Central memory CD4-positive, alpha-beta T cell (primary cell): ENCODE data around the gene WASF2.
"Not testable (repeated sequence)": the region's sequence is repeated elsewhere in the genome, so short reads cannot be mapped to it uniquely, and the experiment has no call there.

Experiments
- DNase-seq: peaks from one replicate; pipeline ENCODE4 v3.0.0; 2022

WASF2 gene

GRCh38 chr1:27416387-27417111, 73.4 kb downstream of the WASF2 start:
- peak; percentile 56 for DNase-seq

DNA sequence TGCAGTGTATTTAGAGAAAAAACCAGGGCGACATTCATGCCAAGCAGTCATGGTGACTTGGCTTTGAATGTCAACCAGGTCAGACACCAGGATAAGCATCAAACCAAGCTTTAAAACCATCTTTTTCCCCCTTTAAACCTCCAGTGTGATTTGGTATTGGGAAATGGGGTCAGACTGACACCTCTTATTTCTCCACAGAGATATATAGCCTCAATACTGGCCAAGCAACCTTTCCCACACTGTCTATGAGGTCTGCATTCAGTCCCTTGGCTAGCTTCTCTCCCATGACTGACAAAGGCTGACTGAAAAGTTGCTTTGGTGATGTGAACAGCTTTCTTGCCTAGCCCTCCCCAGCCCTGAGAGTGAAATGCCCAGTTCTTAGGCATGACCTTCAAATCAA, 75.9 kb downstream of the WASF2 start:
- no peak for DNase-seq

- DNase-seq = no peak
Measured at GRCh38 chr1:27413004-27413403, 77.0 kb downstream of the WASF2 start.

DNA sequence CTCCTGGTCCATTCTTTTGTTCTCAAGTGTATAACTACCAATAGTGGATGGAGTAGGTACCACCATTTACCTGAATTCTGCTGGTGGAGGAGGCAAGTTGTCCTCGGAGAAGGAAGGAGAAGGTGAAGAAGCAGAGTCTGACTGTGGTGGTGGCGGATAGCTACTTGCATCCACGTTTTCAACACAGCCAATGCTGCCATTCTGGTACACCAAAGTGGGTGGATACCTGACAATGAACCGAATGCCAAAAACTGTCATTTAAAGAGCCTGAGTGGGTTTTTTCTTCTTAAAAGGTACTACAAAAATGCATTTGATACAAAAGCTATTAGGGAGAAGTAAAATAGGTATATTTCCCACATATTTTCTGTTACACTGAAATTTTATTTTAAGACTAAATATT, 77.5 kb downstream of the WASF2 start:
- DNase-seq = no peak

DNA sequence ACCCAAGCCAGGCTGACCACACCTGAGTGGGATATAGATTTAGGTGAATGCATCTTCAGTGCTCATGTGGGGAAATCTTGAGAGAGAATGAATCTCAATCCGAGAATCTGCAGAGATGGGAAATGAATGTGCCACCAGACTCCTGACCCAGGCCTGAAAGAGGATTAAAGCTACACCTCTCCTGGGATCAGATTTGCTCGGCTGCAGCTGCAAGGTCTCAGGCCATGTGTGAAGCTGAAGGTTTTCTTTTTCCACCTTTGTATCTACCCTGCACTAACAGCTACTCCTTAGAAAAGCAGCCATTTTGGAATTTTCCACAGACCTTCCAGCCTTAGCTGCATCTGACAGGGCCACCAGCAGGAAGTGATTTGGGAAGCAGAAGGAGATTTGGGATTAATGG, 79.3 kb downstream of the WASF2 start:
- no peak for DNase-seq

DNA sequence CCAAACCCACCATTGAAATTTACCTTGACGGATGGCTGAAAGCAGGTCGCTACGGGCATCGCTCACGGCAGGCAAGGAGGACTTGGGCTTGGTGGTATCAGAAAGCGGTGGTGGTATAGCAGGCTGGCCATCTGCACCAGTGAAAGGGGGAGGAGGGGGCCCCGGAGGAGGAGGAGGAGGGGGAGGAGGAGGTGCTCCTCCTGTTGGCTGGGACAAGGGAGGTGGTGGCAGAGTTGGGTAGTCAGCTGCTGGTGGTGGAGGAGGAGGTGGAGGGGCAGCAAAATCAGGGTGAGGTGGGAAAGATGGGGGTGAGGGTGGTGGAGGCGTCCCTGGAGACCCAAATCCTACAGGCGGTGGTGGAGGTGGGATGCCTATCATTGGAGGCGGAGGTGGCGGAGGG, 80.3 kb downstream of the WASF2 start:
- no peak for DNase-seq

DNA sequence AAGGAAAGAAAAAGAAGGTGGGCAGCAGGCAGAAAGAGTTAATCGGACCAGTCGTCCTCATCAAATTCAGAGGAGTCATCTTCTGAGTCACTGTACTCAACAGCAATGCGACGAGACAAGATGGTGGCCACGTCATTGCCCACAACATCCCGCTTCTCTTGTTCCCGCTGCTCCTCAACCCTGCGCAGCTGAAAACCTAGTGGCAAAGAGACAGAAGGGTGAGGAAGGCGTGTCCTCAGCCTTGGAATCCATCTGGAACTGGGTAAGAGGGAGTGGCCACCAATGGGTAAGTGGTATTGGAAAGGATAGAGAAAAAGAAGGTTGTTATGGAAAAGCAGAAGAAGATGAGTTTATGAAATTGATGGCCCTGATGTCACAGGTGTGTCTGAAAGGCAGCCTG, 81.8 kb downstream of the WASF2 start:
- no peak for DNase-seq

DNA sequence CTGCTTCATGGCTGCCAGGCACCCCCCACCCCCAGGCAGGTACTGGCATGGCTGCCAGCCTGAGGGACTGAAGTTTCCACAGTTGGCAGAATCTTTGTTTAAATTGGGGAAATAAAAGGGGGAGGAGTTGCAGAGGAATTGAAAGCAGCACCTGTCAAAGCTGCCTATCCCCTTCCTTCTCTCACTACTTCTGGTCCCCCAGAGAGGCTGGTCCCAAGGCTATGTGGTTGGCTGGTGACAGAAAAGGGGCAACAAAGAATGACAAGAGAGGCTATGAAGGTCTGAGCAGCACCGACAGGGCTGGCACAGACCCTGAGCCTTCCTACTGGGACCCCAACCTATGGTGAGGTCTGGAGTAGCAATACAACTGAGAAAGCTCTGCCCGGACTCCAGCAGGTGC, 83.2 kb downstream of the WASF2 start:
- DNase-seq = not testable (repeated sequence)

GRCh38 chr1:27406362-27406680, 83.6 kb downstream of the WASF2 start:
- no peak for DNase-seq

- not testable (repeated sequence) for DNase-seq
Measured at GRCh38 chr1:27405598-27406361, 84.2 kb downstream of the WASF2 start.

DNA sequence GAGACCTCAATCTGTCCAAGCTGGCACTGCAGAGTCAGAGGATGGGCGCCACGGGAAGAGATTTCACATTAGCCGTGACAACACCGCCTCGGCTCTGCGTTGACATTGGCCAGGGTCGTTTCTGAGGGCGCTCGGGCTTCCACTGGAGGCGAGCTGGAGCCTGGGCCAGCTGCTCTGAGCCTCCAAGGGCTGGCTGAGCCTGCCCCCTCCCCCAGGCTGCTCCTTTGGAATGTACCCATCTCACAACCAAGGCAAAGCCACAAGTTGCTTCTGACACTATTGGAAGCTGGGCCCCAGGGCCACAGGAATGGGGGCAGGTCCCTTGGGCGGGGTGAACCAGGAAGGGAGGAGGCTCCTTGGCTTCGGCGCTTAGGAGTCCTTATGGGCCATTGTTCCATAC, 84.9 kb downstream of the WASF2 start:
- no peak for DNase-seq

DNA sequence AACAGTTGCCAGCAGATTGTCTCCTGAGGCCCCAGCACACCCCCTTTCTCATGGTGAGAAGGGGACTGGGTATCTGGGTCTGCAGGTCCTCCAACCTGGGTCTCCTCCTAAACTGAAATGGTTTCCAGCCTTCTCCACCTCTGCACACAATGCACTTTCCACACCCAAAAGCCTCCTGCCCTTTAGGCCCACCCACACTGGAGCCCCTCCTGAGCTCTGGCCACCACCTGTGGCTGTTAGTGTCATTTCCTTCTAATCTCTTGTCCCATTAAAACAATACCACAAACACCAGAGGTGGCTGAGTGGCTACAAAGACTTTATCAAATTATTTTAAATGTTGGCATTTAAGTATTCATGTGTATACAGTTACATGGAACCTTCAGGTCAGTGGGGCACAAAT, 86.0 kb downstream of the WASF2 start:
- DNase-seq = no peak

- DNase-seq = no peak
Measured at GRCh38 chr1:27403065-27403726, 86.8 kb downstream of the WASF2 start.

DNA sequence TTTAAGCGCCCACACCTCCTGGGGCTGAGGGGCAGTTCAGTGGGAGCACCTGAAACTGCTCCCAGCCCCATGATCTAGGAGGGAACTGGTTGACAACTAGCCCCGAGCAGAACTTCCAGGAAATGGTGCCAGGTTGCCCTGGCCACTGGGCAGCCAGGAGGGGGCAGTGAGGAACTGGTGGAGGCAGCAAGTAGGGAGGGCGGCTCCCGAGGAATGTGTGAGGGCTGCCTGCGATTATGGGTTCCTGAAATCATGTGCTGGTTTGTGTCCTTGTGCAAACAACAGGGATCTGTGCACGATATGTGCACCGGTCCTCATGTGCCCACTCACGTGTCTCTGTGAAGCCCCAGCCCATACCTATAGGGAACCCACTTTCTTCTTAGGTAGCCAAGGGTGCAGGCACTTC, 87.6 kb downstream of the WASF2 start:
- no peak for DNase-seq

GRCh38 chr1:27400963-27401341, 89.0 kb downstream of the WASF2 start:
- no peak for DNase-seq

DNA sequence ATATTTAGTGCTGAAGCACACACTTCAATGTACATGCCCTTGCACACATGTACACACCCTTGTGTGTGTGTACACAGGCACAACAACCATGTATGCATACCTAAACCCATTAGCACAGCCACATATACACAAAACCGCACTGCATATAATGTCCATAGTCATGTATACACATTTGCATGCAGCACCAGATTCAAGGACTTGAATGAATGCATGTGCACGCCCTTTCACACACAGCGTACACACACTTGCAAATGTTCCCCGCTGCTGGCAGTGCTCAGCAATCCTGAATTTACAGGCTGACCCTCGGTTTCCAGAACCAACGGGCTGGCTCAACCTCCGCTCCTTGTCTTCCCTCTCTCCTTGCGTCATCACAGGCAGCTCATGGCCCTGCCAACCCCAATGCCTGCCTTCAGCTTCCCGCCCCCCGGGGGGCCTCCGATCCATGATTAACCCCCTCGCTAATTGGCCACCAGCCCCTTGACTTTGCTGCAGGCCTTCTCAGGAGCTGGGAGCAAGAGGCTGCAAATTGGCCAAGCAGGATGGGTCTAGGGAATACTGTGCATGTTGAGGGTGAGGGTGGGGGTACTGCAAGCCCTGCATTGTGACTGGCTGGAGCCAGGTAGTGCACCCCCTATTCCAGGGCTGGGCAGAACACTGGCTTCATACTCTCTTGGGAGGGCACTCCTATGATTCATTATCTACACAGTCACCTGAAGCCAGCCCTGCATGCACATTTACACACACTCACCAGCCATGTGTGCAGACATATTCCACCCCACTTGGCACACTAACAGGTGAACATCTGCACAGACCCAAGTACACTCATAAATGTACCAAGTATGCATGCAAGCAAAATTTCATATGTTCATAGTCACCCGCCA, 89.6 kb downstream of the WASF2 start:
- no peak for DNase-seq

DNA sequence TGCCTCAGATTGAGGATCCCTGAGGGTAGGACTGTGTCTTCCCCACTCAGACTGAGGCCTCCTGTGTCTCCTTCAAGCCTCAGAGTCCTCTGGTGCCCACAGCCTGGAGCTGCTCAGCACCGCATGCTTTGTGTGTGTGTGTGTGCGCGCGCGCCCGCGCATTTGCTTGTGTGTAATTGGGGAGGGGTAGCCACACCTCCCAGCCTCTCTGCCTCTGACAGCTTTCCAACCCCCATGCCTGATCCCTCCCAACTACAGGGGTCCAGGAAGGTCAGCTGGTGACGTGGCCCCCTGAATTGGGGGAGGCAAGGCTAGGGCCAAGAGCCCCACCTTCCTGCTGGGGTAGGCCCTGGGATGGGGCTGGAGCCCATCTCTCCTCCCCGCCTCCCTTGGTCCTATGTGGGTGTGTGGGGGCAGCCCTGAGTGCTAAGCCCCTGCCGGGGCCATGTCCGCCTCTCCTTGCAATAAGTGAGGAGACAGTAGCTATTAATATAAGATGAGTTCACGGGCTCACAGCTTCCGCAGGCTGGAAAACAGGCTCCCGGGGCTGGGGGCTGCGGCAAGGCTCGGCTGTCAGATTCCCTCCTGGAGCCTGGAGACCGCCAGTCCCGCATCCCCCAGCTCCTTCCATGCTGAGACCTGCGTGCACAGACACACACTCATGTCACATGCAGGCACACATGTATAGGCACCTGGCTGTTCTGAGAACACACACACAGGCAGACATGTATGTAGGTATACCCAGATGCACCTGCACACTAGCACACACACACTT, 90.5 kb downstream of the WASF2 start:
- DNase-seq = no peak

- DNase-seq = no peak
Measured at GRCh38 chr1:27398405-27399149, 91.4 kb downstream of the WASF2 start.

- DNase-seq = no peak
Measured at GRCh38 chr1:27397749-27398148, 92.2 kb downstream of the WASF2 start.

GRCh38 chr1:27397110-27397509, 92.9 kb downstream of the WASF2 start:
- no peak for DNase-seq

DNA sequence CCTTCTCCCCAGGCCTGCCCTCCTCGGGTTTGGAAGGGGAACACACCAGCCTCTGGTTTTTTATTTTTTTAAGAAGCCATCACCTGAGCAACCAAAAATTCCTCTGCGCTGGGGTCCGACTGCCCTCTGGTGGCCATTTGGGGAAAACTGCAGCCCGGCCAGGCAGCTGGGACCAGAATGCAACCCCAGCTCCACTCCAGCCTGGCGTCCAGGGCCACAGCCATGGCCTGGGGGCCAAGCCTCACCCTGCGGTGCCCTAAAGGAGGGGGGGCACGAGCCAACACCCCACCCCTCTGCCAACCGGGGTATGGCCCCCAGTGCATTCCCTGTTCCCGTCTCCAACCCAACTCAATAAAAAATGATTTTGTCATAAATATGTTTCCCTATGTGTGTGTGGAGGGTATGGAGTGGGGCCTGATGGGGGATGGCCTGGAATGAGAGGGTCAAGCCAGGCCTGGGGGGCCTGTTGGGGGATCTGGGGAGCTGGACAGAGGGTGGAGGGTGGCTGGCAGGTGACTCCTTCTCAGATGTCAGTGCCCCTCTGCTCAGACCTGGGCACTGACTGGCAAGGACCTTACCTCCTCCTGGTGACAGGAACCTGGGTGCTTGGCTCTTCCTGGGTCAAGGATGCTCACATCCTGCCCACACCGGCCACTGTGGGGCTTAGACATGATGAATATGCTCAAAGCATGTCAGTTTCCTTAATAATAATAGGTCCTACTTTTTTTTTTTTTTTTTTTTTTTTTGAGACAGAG, 94.3 kb downstream of the WASF2 start:
- DNase-seq = peak; percentile 78
